Activated naive CD8-positive, alpha-beta T cell treated with anti-CD3 and anti-CD28 coated beads for 36 hours (primary cell): ENCODE measurements around the gene PXN. TPM values are rescaled to one million over a fixed set of nuclear protein-coding genes. Genes with fewer than 3 reads are reported as not detected.

Source experiments
- DNase-seq: peaks from one replicate; pipeline ENCODE4 v3.0.0; 2021
- H3K27ac Mint-ChIP-seq: one replicate; pipeline ENCODE4 v1.8.0; 2022; ENCODE audit warnings: mild to moderate bottlenecking, moderate library complexity, mixed read lengths
- H3K27me3 Mint-ChIP-seq: one replicate; pipeline ENCODE4 v1.8.0; 2022; ENCODE audit warnings: mild to moderate bottlenecking, mixed read lengths
- H3K36me3 Mint-ChIP-seq: one replicate; pipeline ENCODE4 v1.8.0; 2021; ENCODE audit warnings: mild to moderate bottlenecking, mixed read lengths
- H3K4me1 Mint-ChIP-seq: one replicate; pipeline ENCODE4 v1.8.0; 2021; ENCODE audit warnings: mixed read lengths
- H3K4me3 Mint-ChIP-seq: one replicate; pipeline ENCODE4 v1.8.0; 2022; ENCODE audit warnings: mild to moderate bottlenecking, moderate library complexity, mixed read lengths
- H3K9me3 Mint-ChIP-seq: one replicate; pipeline ENCODE4 v1.8.0; 2022; ENCODE audit warnings: mixed read lengths
- total RNA-seq, 2 experiments: library from RNA; stranded (reverse); gene quantifications; one replicate each; pipeline ENCODE4 v1.2.3, GENCODE V29; 2021

PXN gene
- total RNA-seq, 2 experiments from 2014 or later: 37.1 to 39.2 TPM

DNA sequence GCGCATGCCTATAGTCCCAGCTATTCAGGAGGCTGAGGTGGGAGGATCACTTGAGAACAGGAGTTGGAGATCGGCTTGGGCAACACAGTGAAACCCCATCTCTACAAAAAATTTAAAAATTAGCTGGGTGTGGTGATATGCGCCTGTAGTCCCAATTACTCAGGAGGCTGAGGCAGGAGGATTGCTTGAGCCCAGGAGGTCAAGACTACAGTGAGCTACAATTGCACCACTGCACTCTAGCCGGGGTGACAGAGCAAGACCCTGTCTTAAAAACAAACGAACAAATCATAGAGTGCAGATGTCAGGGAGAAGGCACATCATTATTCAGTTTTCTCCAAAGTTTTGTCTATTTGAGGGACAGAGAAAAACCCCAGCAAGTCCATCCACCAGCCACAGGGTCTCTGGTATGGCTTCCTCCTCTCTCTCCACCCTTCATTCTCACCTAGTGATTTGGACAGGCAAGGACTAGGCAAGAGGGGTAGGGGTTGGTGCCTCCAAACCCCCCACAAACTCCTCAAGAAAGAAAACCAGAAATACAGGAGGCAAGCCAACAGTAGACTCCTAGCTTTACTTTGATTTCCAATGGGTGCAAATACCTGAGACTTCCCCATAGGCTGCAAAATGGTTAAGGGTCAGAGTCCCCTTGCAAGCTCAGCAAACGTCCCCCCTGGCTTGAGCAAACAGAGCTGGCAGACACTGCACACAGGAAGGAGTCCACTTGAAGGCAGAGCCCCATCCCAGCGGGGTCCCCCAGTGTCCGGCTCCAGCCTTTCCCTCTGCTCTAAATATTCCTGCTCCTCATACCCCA lies 38.1 kb downstream of the PXN start:
- DNase-seq: no peak
- H3K36me3 Mint-ChIP-seq: peaks cover 2% of the 10 kb centered on the region
- H3K27ac Mint-ChIP-seq: no peak overlapping the region
- H3K4me3 Mint-ChIP-seq: no peak overlapping the region
- no peaks in the 10 kb centered on the region for H3K27me3 Mint-ChIP-seq
- H3K9me3 Mint-ChIP-seq: no peaks in the 10 kb centered on the region
- peaks cover 69% of the 10 kb centered on the region for H3K4me1 Mint-ChIP-seq

DNA sequence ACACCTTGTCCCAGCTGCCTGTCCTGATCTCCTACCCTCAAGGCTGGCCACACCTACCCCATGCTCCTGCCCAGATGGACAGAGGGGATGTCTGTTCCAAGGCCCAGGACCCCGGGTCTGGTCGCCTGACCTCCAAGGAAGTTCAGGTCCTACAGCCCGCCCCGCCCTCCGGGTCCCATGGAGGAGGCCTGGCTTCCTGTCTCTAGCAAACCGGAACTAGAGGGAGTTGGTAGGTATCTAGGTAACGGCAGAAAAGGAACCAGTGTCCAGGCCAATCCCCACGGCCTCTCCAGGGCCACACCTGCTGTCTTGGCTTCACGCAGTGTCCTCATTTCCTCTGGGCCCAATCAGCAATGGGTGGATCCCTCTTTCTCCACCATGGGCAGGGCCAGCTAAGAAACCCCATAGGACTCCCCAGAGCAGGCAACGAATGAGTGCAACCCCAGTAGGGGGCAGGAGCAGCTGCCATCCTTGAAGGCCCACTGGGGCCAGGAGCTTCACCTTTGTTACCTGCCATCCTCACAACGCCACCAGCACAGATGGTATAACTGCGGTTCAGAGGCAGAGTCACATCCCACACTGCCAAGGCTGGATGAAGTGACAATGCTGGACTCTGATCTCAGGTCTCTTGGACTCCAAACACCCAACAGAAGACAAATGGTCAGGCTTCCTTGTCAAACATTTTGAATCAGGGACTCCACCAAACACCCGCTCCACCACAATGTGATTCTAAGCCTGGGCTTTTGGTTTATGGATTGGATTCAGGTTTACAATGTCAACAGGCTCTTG lies 39.5 kb downstream of the PXN start:
- peaks cover 55% of the 10 kb centered on the region for H3K4me1 Mint-ChIP-seq
- H3K36me3 Mint-ChIP-seq: peaks cover 2% of the 10 kb centered on the region
- no peaks in the 10 kb centered on the region for H3K9me3 Mint-ChIP-seq
- H3K4me3 Mint-ChIP-seq: peak overlapping the region; percentile 80
- peak; percentile 26 for DNase-seq
- peak overlapping the region; percentile 87 for H3K27ac Mint-ChIP-seq
- no peaks in the 10 kb centered on the region for H3K27me3 Mint-ChIP-seq

- peaks cover 2% of the 10 kb centered on the region for H3K36me3 Mint-ChIP-seq
- no peaks in the 10 kb centered on the region for H3K27me3 Mint-ChIP-seq
- no peaks in the 10 kb centered on the region for H3K9me3 Mint-ChIP-seq
These were observed 40.4 kb downstream of the PXN start for GRCh38 chr12:120225200-120225558.

GRCh38 chr12:120224304-120225199 lies 41.0 kb downstream of the PXN start:
- H3K36me3 Mint-ChIP-seq: peaks cover 2% of the 10 kb centered on the region
- H3K27ac Mint-ChIP-seq: peak overlapping the region; percentile 19
- no peaks in the 10 kb centered on the region for H3K9me3 Mint-ChIP-seq
- peaks cover 42% of the 10 kb centered on the region for H3K4me1 Mint-ChIP-seq
- peak overlapping the region; percentile 80 for H3K4me3 Mint-ChIP-seq
- H3K27me3 Mint-ChIP-seq: no peaks in the 10 kb centered on the region
- no peak for DNase-seq

More at GRCh38 chr12:120225200-120225558, 40.4 kb downstream of the PXN start:
- Mint-ChIP-seq H3K4me1 (peaks cover 47% of the 10 kb centered on the region), H3K27ac (peak overlapping the region; percentile 87), H3K4me3 (peak overlapping the region; percentile 80)
- DNase-seq: no peak

GRCh38 chr12:120223458-120224303 lies 41.8 kb downstream of the PXN start:
- Mint-ChIP-seq H3K36me3 (peaks cover 2% of the 10 kb centered on the region), H3K27me3 (no peaks in the 10 kb centered on the region), H3K4me1 (peaks cover 33% of the 10 kb centered on the region), H3K4me3 (no peak overlapping the region), H3K9me3 (no peaks in the 10 kb centered on the region), H3K27ac (no peak overlapping the region)
- DNase-seq: no peak

DNA sequence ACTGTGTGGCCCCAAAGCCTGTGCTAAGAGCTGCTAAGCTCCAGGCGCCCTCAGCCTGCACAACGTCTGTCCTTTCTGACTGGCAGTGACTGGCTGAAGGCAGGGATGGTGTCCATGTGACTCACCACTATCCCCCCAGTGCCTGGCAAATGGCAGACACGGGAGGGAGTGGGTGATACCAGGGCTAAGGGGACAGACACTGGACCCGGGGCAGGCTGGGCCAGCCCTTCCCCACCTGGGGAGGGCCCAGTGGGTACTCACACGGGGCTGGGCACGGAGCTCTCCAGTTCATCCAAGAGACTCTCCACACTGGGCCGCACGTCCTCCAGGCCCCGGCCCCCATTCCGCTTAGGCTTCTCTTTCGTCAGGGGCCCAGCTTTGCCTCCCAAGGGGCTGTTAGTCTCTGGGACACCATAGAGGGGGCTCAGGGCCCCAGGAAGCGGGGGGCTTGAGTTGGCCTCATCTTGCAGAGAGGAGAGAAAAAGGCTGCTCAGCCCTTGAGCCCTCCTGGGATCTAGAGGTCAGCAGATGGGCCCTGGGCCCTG lies 43.2 kb downstream of the PXN start:
- H3K4me3 Mint-ChIP-seq: no peak overlapping the region
- H3K27me3 Mint-ChIP-seq: no peaks in the 10 kb centered on the region
- no peaks in the 10 kb centered on the region for H3K36me3 Mint-ChIP-seq
- no peaks in the 10 kb centered on the region for H3K9me3 Mint-ChIP-seq
- no peak for DNase-seq
- H3K4me1 Mint-ChIP-seq: peaks cover 20% of the 10 kb centered on the region
- H3K27ac Mint-ChIP-seq: no peak overlapping the region

DNA sequence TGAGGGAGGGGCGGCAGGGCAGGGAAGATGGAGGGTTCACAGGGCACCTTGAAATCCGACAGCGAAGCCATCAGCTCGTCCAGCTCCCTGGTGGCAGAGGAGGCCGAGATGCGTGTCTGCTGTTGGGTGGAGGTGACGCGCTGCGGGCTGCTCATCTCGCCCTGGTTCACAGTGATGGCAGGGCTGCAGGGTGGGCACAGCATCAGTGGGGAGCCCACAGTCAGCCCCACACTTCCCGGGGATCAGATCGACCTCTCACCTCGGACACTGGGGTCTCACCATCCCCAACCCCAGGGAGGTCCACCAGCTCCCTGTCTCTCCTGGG lies 44.0 kb downstream of the PXN start:
- Mint-ChIP-seq H3K27me3 (no peaks in the 10 kb centered on the region), H3K9me3 (no peaks in the 10 kb centered on the region), H3K4me1 (peaks cover 20% of the 10 kb centered on the region), H3K27ac (no peak overlapping the region), H3K4me3 (no peak overlapping the region), H3K36me3 (no peaks in the 10 kb centered on the region)
- no peak for DNase-seq

GRCh38 chr12:120220838-120221575 lies 44.5 kb downstream of the PXN start:
- Mint-ChIP-seq H3K36me3 (no peaks in the 10 kb centered on the region), H3K27me3 (no peaks in the 10 kb centered on the region), H3K4me3 (no peak overlapping the region), H3K4me1 (peaks cover 16% of the 10 kb centered on the region), H3K9me3 (no peaks in the 10 kb centered on the region), H3K27ac (no peak overlapping the region)
- no peak for DNase-seq

GRCh38 chr12:120218680-120219606 lies 46.6 kb downstream of the PXN start:
- H3K27ac Mint-ChIP-seq: no peak overlapping the region
- no peak overlapping the region for H3K4me3 Mint-ChIP-seq
- DNase-seq: no peak

DNA sequence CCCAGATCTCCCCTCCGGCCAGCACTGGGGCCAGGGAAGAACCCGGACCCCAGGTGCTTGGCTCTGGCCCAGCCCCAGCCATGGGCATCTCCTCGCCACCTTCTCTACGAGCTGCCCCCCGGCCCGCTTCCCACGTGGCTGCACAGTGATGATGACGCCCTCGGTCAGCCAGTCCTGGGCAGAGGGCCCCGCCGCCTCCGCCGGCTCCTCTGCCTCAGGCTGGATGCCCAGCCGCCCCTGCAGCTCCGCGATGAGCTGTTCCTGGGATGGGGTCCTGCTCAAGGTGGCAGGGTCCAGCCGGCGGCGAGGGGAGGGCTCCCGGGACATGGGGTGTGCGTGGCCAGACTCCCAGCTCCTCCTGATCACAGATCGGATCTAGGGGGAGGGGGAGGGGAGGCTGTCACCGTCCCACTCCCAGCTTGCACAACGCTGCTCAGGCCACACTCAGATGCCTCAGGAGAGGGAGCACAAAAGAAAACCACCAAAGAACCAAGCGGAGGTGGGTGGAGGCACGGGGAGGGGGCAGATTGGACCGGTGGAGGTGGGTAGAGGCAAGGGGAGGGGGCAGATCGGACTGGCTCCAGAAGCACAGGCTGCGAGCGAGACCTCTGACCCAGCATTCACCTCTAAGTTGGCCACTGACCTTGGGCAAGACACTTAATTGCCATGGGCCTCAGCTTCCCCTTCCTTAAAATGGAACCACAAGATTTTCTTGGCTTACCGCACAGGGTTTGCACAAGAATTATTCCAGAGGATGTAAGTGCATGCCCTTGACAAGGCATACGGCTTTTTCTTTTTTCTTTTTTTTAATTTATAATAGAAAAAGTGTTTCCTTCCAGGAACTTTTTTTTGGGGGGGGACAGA lies 48.6 kb downstream of the PXN start:
- no peaks in the 10 kb centered on the region for H3K36me3 Mint-ChIP-seq
- no peaks in the 10 kb centered on the region for H3K4me1 Mint-ChIP-seq
- H3K27me3 Mint-ChIP-seq: no peaks in the 10 kb centered on the region
- no peak overlapping the region for H3K4me3 Mint-ChIP-seq
- no peak for DNase-seq
- no peak overlapping the region for H3K27ac Mint-ChIP-seq
- no peaks in the 10 kb centered on the region for H3K9me3 Mint-ChIP-seq

More at GRCh38 chr12:120218680-120219606, 46.6 kb downstream of the PXN start:
- no peaks in the 10 kb centered on the region for H3K27me3 Mint-ChIP-seq
- H3K4me1 Mint-ChIP-seq: peaks cover 1% of the 10 kb centered on the region
- no peaks in the 10 kb centered on the region for H3K36me3 Mint-ChIP-seq
- H3K9me3 Mint-ChIP-seq: no peaks in the 10 kb centered on the region

GRCh38 chr12:120215766-120216735 lies 49.5 kb downstream of the PXN start:
- Mint-ChIP-seq H3K36me3 (peaks cover 2% of the 10 kb centered on the region), H3K4me1 (no peaks in the 10 kb centered on the region), H3K27ac (no peak overlapping the region), H3K9me3 (no peaks in the 10 kb centered on the region), H3K27me3 (no peaks in the 10 kb centered on the region), H3K4me3 (no peak overlapping the region)
- DNase-seq: no peak
